Left lung (tissue), 10 donors: ENCODE measurements around the gene KLHL8. TPM values are rescaled to one million over a fixed set of nuclear protein-coding genes. Genes with fewer than 3 reads are reported as not detected.

Experiments
- ATAC-seq: fragments of 200-7000 bp; cut with Tn5 transposase; one replicate; pipeline ENCODE4 v1.9.1; 2020; ENCODE audit warnings: moderate library complexity
- DNase-seq, 4 donors: peaks; one replicate each; pipeline ENCODE4 v3.0.0-alpha.2; 2013 to 2020
- H3K27ac ChIP-seq, 2 donors: fragments of 200-600 bp; sonication (generic) in 1 of 2; one replicate each; pipeline versions ENCODE4 v1.5.0 to v1.8.0; 2020 to 2021
- H3K27me3 ChIP-seq, 2 donors: fragments of 200-600 bp; sonication (generic) in 1 of 2; one replicate each; pipeline versions ENCODE4 v1.5.0 to v1.8.0; 2020 to 2021
- H3K36me3 ChIP-seq, 2 donors: fragments of 200-600 bp; sonication (generic) in 1 of 2; one replicate each; pipeline versions ENCODE4 v1.5.0 to v1.8.0; 2020 to 2021
- H3K4me1 ChIP-seq, 2 donors: fragments of 200-600 bp; one replicate each; pipeline ENCODE4 v1.8.0; 2021
- H3K4me3 ChIP-seq, 2 donors: fragments of 200-600 bp; sonication (generic) in 1 of 2; one replicate each; pipeline versions ENCODE4 v1.5.0 to v1.8.0; 2020 to 2021; ENCODE audit warnings: mild to moderate bottlenecking in 1 of 2
- H3K9me3 ChIP-seq, 2 donors: fragments of 200-600 bp; sonication (generic) in 1 of 2; one replicate each; pipeline versions ENCODE4 v1.5.0 to v1.8.0; 2020 to 2021
- intact Hi-C, 2 donors: fragments of 100-400 bp; cut with DNase I; formaldehyde crosslinking; loops; one replicate each; pipeline versions ENCODE4 v1.11.2 to v1.14.2; 2022
- polyA plus RNA-seq, 6 donors: library from polyadenylated mRNA; unstranded; fragments of 120-200 nt; gene quantifications; one replicate each; pipeline ENCODE4 v1.2.1, GENCODE V29; 2013; ENCODE audit not compliant: insufficient read length in 6 of 6
- total RNA-seq, 2 donors: library from RNA; stranded (reverse); fragmentation: NEBNext Ultra II Directional; extraction: Animal tissue kit (Norgen Biotek cat#: 25700); gene quantifications; one replicate each; pipeline ENCODE4 v1.2.1, GENCODE V29; 2021
- TF ChIP-seq, protein P1 (sequence below), 2 donors: fragments of 200-600 bp; sonication (generic) in 1 of 2; IDR thresholded peaks; one replicate each; pipeline versions ENCODE4 v1.5.0 to v1.8.0; 2021; ENCODE audit warnings: antibody characterized with exemption in 2 of 2
- donor health status: DM: no; HTN: yes; CAD: no.
- donor health status: DM: no; HTN: no; CAD: no.

KLHL8 gene
- total and polyA plus RNA-seq, 8 donors: 14.7 to 21.3 (median 18.9) TPM

DNA sequence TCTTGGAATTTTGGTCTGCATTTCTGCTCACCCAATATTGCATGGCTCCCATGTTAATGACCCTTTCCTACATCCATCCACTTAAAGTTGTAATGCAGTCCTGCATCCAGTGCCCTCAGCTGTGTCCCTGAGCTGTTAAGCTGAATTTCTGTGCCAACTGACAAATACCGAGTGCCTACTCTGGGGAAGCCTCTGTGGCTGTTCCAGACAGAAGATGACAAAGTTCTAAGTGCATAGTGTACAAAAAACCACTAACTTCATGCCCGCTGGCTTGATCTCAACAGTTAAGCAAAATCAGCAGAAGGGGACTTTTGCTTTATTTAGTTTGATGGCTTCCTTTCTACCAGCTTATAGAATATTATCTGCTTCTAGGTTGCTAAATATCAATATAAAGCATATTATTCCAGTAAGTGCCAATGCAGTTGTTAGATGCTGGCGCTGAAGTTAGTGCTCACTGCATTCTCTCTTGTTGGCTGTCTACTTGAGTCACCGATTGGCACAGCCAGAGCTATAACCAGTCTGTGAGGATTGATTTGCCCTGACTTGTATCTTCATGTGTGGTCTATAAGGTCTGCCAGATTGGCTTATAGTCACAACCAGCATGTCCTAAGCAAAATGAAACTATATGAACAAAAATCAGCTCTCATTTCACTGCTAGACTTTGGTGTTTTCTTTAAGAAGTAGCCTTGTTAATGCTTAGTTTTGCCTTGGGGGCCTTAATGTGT, 98.9 kb downstream of the KLHL8 start:
- DNase-seq (peak in 1 of 4 donors; percentile 32), ATAC-seq (peak; percentile 3)
- Histone ChIP-seq H3K4me1 (peaks cover 4 to 38% of the 10 kb centered on the region in 2 donors), H3K27me3 (no peaks in the 10 kb centered on the region), H3K27ac (peak overlapping the region; percentile 38 to 61), H3K4me3 (no peak overlapping the region), H3K36me3 (peaks cover 0 to 54% of the 10 kb centered on the region in 2 donors), H3K9me3 (no peaks in the 10 kb centered on the region)
- TF ChIP-seq, protein P1, sequence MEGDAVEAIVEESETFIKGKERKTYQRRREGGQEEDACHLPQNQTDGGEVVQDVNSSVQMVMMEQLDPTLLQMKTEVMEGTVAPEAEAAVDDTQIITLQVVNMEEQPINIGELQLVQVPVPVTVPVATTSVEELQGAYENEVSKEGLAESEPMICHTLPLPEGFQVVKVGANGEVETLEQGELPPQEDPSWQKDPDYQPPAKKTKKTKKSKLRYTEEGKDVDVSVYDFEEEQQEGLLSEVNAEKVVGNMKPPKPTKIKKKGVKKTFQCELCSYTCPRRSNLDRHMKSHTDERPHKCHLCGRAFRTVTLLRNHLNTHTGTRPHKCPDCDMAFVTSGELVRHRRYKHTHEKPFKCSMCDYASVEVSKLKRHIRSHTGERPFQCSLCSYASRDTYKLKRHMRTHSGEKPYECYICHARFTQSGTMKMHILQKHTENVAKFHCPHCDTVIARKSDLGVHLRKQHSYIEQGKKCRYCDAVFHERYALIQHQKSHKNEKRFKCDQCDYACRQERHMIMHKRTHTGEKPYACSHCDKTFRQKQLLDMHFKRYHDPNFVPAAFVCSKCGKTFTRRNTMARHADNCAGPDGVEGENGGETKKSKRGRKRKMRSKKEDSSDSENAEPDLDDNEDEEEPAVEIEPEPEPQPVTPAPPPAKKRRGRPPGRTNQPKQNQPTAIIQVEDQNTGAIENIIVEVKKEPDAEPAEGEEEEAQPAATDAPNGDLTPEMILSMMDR (IDR thresholded peaks at IDR 0.05): no peak
- intact Hi-C loops: no loop called here

DNA sequence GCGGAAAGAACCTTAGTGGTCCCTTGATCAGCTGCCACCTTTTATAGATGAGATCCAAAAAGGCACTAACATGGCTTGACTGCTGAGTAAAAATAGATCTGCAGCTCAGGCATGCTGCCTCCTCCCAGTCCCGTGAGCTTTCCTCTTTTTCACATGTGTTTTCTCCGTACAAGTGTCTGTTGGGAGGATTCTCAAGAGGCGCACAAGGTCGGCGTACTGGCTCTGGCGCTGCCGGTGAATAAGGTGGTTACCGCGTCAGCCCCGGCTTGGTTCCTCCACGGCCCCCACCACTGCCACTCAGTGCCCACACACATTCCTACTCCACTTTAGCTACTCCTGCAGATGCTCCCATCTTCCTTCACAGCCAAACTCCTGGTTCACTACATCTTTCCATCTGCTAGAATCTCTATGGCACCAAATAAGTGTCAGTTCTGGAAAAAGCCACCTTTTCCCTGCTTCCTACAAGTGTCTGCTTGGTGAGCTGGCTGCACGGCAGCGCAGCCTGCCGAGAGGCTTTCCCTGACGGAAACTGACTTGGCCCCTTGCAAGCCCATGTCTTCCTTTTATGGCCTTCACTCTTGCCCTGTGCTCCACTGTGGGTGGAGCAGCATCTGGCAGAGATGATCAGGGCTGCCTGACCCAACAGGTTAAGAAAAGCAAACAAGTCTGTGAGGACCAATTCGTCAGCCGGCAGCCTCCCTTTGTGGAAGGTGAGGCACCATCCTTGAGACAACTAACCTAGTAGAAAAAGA, 99.8 kb downstream of the KLHL8 start:
- Histone ChIP-seq H3K9me3 (no peaks in the 10 kb centered on the region), H3K4me3 (no peak overlapping the region), H3K36me3 (peaks cover 0 to 54% of the 10 kb centered on the region in 2 donors), H3K27me3 (no peaks in the 10 kb centered on the region), H3K27ac (peak overlapping the region; percentile 10 to 15), H3K4me1 (peaks cover 4 to 38% of the 10 kb centered on the region in 2 donors)
- TF ChIP-seq, protein P1 (IDR thresholded peaks at IDR 0.05): no peak
- intact Hi-C loops: no loop called here
- peak; percentile 76 for ATAC-seq
- DNase-seq: peak in 2 of 4 donors; percentile 68 to 70

DNA sequence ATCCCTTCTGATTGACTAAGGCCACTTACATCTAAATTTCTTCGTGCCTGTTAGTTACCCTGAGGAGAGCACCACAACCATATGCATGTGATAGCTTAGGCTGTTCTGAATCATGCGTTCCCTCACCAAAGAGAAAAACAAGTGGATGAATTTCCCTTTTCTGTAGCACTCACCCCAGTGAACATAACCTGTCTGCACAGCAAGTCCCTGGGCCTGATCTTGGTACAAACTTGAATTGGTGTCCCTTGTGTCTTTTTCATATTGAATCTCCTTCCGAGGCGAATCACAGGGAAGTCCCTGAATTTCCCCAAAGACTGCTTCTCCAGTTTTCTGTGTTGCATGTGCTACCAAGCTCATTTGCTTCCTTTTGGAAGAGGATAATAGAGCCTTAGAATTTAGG, 100.4 kb downstream of the KLHL8 start:
- DNase-seq (no peak), ATAC-seq (no peak)
- Histone ChIP-seq H3K36me3 (peaks cover 0 to 54% of the 10 kb centered on the region in 2 donors), H3K27ac (peak overlapping the region; percentile 10 to 15), H3K27me3 (no peaks in the 10 kb centered on the region), H3K9me3 (no peaks in the 10 kb centered on the region), H3K4me1 (peaks cover 4 to 38% of the 10 kb centered on the region in 2 donors), H3K4me3 (no peak overlapping the region)
- TF ChIP-seq, protein P1 (IDR thresholded peaks at IDR 0.05): no peak
- intact Hi-C loops: no loop called here

GRCh38 chr4:87118826-87119225, 101.6 kb downstream of the KLHL8 start:
- H3K36me3 ChIP-seq: peaks cover 0 to 59% of the 10 kb centered on the region in 2 donors
- TF ChIP-seq, protein P1 (IDR thresholded peaks at IDR 0.05): no peak
- intact Hi-C loops: no loop called here
- peaks cover 4 to 38% of the 10 kb centered on the region in 2 donors for H3K4me1 ChIP-seq
- H3K4me3 ChIP-seq: no peak overlapping the region
- H3K27me3 ChIP-seq: no peaks in the 10 kb centered on the region
- H3K27ac ChIP-seq: peak overlapping the region in 1 of 2 donors; percentile 26
- DNase-seq: no peak
- no peak for ATAC-seq
- H3K9me3 ChIP-seq: no peaks in the 10 kb centered on the region

DNA sequence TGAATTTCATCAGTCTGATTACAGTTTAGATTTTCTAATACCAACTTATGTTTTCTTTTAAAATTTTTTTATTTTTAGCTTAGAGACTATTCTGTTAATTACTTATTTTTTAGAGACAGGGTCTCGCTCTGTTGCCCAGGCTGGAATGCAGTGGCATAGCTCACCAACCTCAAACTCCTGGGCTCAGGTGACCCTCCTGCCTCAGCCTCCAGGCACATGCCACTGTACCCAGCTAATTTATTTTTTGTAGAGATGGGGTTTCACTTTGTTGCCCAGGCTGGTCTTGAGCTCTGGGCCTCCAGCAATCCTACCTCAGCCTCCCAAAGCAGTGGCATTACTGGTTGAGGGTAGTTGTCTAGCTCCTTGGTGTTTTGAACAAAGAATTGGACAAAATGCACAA, 102.0 kb downstream of the KLHL8 start:
- TF ChIP-seq, protein P1 (IDR thresholded peaks at IDR 0.05): no peak

More for the DNA sequence above, 102.0 kb downstream of the KLHL8 start:
- no peak overlapping the region for H3K4me3 ChIP-seq
- DNase-seq (no peak), ATAC-seq (no peak)
- peaks cover 0 to 61% of the 10 kb centered on the region in 2 donors for H3K36me3 ChIP-seq
- intact Hi-C loops: no loop called here
- H3K4me1 ChIP-seq: peaks cover 4 to 38% of the 10 kb centered on the region in 2 donors
- H3K27me3 ChIP-seq: no peaks in the 10 kb centered on the region
- no peaks in the 10 kb centered on the region for H3K9me3 ChIP-seq
- peak overlapping the region in 1 of 2 donors; percentile 26 for H3K27ac ChIP-seq
